Femur (tissue), 1 donor: ENCODE results near the gene CRELD1.

Experiments used
- DNase-seq: peaks from one replicate; pipeline ENCODE4 v3.0.0-alpha.2; 2017

CRELD1 gene

DNA sequence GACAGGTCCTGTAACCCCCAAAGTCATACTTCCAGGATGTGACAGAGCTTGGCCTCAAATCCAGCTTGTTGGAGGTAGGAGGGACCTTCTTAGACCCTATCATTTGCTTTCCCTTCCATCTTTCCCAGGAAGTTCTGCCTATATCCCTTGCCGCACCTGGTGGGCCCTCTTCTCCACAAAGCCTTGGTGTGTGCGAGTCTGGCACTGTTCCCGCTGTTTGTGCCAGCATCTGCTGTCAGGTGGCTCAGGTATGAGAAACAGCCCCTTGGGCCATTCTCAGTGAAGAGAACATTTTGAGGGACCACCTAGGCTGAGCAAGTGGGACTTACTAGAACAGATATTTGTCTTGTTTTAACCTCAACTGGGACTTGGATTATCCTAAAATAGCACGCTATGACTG is 29.7 kb upstream of the CRELD1 start:
- no peak for DNase-seq

DNA sequence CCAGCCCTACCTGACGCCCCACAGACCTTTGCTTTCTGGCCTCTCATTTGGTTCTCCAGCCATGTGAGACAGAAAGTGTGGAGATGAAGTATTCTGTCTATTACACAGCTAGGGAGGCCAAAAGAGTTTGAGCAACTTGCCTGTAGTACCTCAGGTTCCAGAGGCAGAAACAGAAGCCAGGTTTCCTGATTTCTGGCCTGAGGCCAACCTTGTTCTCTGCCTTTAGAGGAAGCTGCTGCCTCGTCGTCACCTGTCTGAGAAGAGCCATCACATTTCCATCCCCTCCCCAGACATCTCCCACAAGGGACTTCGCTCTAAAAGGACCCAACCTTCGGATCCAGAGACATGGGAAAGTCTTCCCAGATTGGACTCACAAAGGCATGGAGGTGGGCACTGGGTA is 27.2 kb upstream of the CRELD1 start:
- DNase-seq, result no peak

DNA sequence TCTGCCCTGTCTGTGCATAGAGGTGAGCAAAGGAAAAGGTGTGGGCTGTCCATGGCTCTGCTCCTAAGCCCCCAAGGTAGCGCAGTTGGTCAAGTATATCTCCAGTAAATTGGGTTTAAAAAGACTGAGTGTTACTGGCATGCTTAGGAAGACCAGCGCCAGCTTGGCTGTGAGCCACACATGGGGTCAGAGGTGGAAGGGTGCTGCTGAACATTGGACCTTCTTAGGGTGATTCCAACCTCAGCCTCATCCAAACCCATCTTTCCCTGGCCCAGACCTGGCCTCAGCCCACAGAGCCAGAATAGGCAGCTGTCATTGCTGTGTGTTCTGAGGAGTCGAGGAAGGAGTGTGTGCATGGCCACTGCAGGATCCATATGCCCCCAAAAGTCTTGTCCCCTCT is 25.3 kb upstream of the CRELD1 start:
- no peak for DNase-seq

DNA sequence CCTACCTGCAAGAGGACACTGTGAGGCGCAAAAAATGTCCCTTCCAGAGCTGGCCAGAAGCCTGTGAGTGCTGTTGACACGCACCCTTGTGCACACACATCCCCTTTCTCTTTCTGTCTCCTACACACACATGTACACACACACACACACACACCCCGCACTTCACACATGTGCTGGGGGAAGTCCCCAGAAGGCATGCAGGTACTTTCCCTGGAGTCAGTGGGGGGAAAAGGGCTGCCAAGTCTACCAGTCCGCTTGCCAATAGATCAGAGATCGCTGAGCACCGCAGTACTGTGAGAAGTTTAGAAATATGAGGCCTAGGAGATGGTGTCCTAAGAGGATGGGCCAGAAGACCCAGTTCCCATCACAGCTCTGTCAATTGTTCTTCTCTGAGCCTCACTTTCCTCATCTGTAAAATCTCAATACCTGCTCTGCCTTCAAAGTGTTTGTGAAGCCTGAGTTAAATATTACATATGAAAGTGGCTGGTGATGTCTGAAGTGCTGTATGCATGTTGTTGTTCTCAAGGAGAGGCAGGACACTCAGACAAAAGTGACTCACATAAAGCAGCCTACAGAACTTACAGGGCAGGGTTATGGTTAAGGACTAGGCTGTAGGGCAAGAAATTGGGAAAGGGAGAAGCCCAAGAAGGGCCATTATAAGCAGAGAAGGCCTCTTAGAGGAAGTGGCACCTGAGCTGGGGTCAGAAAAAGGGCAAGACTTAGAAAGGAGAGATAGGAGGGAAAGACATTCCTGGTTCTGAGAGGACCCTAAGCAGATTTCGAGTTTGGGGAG is 24.2 kb upstream of the CRELD1 start:
- DNase-seq, result no peak

DNA sequence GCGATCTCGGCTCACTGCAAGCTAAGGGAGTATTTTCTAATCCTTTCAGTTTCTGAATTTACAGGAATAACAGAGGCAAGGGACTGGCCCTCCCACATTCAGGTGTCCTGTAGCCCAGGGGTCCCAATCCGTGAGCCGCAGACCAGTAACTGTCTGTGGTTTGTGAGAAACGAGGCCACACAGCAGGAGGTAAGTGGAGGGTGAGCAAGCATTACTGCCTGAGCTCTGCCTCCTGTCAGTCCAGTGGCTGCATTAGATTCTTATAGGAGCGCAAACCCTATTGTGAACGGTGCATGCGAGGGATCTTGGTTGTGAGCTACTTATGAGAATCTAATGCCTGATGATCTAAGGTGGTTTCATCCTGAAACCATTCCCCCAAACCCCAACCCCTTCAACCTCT is 21.8 kb upstream of the CRELD1 start:
- DNase-seq, result no peak

DNA sequence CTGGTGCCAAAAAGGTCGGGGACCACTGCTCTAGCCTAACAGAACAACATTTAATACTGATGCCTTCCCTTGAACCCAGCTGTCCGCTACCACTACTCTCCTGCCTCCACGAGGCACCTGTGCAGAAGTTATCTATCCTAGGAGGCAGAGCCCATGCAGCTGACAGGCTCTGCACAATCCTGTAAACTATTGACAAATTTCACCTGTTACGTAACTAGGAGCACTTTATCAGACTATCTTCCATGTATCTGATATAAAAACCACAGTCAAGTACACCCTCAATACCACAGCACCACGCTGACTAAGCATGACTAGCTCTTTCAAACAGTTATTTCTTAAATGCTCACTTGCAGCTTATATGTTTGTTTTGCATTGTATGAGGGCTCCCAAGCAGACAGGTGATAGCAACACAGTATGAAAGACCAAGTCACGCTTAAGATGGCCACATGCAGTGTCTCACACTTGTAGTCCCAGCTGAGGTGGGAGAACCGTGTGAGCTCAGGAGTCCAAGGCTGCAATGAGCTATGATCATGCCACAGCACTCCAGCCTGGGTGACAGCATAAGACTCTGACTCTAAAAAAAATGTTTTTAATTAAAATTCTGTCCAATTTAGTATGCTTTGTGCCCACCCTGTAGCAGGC is 21.2 kb upstream of the CRELD1 start:
- no peak for DNase-seq

DNA sequence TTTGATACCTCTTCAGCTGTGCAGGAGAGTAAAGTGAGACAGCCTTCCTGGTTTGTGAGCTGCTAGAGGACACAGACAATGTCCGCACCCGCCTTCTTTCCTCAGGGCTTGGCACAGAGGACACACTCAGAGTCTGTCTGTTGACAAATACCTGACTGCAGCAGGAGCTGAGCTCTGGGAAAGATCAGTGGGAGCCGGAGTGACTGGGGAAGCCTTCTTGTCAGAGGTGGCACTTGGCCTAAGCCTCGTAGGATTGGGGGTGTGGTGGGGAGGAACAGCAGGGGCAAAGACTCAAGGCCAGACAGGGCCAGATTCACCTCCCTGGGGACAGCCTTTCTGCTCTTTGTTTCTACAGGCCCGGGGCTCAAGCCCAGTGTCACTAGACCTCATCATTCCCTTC is 20.0 kb upstream of the CRELD1 start:
- DNase-seq, result no peak

DNA sequence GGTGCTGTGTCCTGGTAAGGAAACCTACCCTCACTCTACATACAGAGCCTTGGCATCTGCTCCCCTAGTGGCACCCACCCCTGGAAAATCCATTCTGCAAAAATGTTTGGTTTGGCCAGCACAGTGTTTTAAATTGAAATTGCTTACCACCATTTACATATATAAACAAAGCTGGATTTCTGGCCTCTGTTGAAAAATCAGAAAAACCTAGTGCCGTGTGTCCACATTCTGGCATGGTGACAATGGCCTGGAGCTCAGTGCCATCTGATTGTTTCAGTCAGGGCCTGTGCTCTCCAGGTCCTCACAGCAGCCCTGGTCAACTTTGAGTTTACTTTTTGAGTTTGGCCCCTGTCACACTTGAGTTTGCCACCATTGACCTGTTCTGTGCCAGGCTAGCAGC is 19.6 kb upstream of the CRELD1 start:
- DNase-seq, result no peak

DNA sequence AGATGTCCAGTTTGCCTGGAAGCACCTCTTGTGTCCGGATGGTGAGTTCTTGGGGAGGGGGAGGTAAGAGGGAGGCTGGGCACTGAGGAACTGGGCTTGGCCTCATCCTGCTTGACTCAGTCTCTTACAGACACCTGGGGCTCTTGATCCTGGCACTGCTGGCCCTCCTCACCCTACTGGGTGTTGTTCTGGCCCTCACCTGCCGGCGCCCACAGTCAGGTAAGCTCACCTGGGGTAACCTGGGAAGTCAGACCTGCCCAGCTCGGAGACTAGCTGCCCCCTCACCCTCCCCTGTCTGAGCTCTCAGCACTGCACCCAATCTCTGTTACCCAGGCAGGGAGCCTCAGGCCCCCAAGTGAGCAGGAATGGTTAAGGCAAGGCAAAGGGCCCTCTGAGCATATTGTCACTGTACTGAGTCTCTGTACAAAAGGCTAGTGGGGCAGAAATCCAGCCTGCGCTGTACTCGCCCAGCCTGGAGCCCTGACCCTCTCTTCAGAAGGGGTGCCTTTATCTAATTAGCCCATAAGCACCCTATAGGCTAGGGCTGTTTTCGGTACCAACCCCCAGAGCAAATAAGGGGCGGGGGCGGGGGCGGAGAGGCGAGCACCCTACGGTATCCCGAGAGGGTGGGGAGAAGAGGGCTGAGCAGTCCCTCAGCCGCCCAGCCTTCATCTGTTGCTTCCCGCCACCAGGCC is 18.9 kb upstream of the CRELD1 start:
- no peak for DNase-seq

DNA sequence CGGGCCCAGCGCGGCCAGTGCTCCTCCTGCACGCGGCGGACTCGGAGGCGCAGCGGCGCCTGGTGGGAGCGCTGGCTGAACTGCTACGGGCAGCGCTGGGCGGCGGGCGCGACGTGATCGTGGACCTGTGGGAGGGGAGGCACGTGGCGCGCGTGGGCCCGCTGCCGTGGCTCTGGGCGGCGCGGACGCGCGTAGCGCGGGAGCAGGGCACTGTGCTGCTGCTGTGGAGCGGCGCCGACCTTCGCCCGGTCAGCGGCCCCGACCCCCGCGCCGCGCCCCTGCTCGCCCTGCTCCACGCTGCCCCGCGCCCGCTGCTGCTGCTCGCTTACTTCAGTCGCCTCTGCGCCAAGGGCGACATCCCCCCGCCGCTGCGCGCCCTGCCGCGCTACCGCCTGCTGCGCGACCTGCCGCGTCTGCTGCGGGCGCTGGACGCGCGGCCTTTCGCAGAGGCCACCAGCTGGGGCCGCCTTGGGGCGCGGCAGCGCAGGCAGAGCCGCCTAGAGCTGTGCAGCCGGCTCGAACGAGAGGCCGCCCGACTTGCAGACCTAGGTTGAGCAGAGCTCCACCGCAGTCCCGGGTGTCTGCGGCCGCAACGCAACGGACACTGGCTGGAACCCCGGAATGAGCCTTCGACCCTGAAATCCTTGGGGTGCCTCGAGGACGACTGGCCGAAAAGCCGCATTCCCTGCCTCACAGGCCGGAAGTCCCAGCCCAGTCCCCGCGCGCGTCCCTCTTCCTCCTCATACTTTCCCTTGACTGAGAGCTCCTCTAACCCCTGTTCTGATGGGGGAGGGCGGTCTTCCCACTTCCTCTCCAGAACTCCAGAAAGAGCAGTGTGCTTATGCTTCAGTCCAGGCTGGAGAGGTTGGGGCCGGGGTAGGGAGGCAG is 18.1 kb upstream of the CRELD1 start:
- peak; percentile 87 for DNase-seq

DNA sequence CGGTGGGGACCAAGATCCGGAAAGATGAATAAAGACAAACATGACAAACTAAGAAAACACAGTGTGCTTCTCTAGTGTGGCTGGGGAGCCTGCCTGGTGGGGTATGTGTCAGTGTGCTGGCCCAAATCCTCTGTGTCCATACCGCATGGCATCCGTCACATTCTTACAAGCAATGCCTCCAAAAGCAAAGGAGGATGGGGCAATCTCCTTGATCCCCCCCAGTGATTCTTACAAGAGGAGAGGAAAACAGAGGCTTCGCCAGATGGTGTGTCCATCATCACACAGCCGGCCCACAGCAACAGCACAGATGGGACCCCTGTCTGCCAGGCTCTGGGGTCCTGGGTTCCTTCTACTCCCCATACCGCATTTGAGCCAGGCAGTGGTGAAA is 17.3 kb upstream of the CRELD1 start:
- no peak for DNase-seq

DNA sequence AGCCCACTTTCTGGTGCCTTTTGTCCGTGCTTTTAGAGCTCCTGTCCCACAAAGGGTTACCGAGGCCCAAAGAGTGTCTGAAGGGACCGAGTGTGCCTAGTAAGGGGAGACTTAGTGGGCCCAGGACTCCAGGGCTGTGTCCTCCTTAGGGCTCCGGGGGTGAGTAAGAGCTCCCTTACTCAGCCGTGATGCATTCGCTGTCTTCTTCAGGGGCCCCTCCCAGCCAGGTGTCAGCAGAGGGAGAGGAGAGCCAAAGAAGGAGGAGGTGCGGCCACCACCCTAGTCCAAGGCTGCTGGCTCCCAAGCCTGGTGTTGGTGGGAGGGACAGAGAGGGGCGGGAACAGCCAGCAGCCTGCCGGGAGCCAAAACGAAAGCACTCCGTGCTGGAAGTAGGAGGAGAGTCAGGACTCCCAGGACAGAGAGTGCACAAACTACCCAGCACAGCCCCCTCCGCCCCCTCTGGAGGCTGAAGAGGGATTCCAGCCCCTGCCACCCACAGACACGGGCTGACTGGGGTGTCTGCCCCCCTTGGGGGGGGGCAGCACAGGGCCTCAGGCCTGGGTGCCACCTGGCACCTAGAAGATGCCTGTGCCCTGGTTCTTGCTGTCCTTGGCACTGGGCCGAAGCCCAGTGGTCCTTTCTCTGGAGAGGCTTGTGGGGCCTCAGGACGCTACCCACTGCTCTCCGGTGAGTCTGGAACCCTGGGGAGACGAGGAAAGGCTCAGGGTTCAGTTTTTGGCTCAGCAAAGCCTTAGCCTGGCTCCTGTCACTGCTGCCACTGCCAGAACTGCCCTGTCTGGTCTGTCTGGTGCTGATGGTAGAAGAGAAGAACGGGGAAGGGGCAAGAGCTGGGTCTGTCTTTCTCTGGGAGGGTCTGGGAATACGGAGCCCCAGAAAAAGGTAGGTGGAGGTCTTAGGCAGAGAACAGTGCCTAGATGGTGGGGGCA is 16.6 kb upstream of the CRELD1 start, which contains the start of gene IL17RC:
IL17RC (plus strand) TSS at position 365 of the 947 bp plus-strand sequence; CDS start at position 583, 218 bp downstream.
- peak; percentile 94 for DNase-seq

DNA sequence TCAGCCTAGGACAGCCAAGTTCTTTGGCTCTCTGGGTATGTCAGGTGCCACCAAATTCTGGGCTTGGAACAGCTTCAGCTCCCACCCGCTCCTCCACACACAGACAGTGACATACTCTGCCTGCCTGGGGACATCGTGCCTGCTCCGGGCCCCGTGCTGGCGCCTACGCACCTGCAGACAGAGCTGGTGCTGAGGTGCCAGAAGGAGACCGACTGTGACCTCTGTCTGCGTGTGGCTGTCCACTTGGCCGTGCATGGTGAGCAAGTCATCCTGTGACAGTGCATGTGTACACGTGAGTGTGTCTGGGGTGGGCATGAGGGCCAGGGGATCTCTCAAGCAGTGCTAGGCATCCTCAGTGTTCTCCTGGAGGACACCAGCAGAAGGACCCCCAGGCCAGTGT is 15.8 kb upstream of the CRELD1 start:
- no peak for DNase-seq

DNA sequence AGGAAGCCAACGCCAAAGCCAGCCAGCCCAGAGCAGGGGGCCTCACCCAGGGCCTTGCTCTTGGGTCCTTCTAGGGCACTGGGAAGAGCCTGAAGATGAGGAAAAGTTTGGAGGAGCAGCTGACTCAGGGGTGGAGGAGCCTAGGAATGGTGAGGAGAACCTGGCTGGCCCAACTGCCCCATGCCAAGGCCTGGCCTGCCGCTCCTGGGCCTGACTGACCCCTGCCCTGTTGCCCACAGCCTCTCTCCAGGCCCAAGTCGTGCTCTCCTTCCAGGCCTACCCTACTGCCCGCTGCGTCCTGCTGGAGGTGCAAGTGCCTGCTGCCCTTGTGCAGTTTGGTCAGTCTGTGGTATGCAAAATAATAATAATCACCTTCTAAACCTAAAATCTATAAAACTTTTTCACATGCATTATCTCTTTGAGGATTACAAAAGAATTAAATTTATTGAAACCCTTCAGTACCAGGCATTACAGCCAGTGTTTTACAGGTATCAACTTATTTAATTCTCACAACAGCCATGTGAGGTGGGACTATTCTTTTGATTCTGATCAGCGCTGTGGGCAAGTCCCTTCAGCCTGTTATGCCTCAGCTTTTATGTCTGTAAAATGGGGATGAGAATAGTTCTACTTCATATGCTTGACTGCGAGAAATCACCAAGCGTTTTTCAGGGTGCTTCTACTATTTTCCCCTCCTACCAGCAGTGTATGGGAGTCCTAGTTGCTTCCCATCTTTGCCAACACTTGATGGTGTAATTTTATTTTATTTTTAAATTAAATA is 15.2 kb upstream of the CRELD1 start:
- no peak for DNase-seq

DNA sequence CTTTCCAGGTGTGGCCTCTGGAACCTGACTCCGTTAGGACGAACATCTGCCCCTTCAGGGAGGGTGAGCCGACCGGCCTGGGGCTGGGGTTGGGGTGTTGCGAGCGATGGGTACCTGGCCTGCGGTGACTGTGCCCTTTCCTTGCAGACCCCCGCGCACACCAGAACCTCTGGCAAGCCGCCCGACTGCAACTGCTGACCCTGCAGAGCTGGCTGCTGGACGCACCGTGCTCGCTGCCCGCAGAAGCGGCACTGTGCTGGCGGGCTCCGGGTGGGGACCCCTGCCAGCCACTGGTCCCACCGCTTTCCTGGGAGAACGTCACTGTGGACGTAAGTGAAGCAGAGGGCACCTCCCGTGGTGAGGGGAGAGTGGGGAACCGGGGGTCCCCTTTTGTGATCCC is 5.5 kb upstream of the CRELD1 start:
- no peak for DNase-seq

DNA sequence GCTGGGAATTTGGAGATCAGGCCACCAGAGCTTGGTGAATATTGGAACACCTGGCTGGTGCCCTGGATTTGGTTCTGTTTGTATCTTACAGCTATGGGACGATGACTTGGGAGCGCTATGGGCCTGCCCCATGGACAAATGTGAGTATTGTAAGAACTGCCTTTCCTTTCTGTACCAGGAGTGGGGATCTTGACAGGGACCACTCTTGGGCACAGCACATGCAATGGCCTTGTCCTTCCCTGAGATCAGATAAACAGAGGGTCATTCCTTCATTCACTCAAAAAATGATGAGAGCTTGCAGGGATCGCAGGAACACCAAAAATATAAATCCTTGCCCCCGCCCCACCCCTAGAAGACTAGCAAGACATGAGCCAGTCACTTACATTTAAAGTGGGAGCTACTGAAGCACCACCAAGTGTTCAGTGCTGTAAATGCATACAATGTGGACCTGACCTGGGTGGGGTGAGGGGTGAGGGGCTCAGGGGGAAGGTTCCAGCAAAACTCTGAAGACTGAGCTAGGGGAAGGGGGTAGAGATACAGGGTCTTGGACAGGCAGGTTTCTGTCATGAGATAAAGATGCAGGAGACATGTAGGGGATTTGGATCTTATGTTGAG is 2.7 kb upstream of the CRELD1 start:
- no peak for DNase-seq

DNA sequence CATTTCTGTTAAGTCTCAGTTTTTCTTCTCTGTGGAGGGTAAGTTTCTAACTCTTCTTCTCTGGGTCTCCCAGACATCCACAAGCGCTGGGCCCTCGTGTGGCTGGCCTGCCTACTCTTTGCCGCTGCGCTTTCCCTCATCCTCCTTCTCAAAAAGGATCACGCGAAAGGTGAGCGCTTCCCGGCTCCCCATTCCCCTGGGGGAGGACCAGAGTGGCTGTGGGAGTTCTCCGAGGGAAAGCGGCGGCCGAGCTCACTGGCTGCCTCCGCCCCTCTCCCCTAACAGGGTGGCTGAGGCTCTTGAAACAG is 1.1 kb upstream of the CRELD1 start:
- no peak for DNase-seq

DNA sequence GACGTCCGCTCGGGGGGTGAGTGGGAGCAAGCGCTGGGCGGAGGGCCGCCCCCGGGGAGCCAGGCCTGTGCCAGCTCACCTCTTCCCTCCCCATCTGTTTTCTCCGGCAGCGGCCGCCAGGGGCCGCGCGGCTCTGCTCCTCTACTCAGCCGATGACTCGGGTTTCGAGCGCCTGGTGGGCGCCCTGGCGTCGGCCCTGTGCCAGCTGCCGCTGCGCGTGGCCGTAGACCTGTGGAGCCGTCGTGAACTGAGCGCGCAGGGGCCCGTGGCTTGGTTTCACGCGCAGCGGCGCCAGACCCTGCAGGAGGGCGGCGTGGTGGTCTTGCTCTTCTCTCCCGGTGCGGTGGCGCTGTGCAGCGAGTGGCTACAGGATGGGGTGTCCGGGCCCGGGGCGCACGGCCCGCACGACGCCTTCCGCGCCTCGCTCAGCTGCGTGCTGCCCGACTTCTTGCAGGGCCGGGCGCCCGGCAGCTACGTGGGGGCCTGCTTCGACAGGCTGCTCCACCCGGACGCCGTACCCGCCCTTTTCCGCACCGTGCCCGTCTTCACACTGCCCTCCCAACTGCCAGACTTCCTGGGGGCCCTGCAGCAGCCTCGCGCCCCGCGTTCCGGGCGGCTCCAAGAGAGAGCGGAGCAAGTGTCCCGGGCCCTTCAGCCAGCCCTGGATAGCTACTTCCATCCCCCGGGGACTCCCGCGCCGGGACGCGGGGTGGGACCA is 632 bp upstream of the CRELD1 start:
- DNase-seq, result peak; percentile 84

DNA sequence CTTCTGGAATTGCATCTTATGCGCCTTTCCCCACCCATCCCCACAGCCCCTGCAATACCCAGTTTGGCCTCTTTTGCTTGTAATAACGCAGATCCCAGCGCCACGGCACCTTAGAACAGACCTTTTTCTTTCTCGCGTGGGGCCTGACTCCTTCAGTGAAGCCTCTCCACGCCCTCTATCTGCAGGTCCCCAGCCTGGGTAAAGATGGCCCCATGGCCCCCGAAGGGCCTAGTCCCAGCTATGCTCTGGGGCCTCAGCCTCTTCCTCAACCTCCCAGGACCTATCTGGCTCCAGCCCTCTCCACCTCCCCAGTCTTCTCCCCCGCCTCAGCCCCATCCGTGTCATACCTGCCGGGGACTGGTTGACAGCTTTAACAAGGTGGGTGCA is 594 bp downstream of the CRELD1 start:
- DNase-seq, result no peak

DNA sequence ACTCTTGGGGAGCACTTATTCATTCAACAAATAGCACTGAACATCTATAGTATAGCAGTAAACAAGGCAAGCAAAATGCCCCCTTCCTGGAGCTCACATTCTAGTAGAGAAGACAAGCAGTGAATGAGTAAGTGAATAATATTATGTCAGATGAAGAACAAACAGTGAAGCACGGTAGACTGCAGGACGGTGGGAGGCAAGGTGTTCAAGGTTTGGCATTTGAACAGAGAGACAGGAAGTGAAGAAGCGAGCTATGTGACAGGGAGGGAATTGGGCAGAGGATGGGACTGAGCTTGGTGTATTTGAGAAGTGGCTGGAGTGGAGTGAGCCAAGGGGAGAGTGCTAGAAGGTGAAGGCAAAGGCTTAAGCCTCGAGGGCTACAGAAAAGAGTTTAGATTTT is 1.4 kb downstream of the CRELD1 start:
- no peak for DNase-seq
